Measurements from ENCODE around the gene ACER3. TPM values are rescaled to one million over a fixed set of nuclear protein-coding genes. Genes with fewer than 3 reads are reported as not detected.
"Not testable (repeated sequence)": the region's sequence is repeated elsewhere in the genome, so short reads cannot be mapped to it uniquely, and the experiment has no call there.

ACER3 gene
- total RNA-seq, 2 donors from 2014 or later = 7.0 to 24.7 TPM

- H3K9me3 ChIP-seq = no peaks in the 10 kb centered on the region
- no peak for TF ChIP-seq CTCF (IDR thresholded peaks at IDR 0.05)
- DNase-seq (ENCODE audit: low spot score) (no peak), ATAC-seq (ENCODE audit: insufficient number of reproducible peaks, low FRiP score, low read depth) (no peak)
- no peak overlapping the region for H3K4me3 ChIP-seq
- H3K27ac ChIP-seq = no peak overlapping the region
- peaks cover 3 to 16% of the 10 kb centered on the region in 2 donors for H3K4me1 ChIP-seq (ENCODE audit: control insufficient read depth in 1 of 2, low read depth in 2 of 2)
- H3K27me3 ChIP-seq (replicated peaks; ENCODE audit: insufficient read depth) = no peaks in the 10 kb centered on the region
- H3K36me3 ChIP-seq = no peaks in the 10 kb centered on the region
Measured at GRCh38 chr11:76854709-76855108, 6.0 kb upstream of the ACER3 start.

GRCh38 chr11:76855670-76856069, 5.0 kb upstream of the ACER3 start:
- not testable (repeated sequence) for H3K36me3 ChIP-seq; ATAC-seq (ENCODE audit: insufficient number of reproducible peaks, low FRiP score, low read depth)

GRCh38 chr11:76856106-76856505, 4.6 kb upstream of the ACER3 start:
- peaks cover 0 to 6% of the 10 kb centered on the region in 2 donors for H3K4me1 ChIP-seq (ENCODE audit: control insufficient read depth in 1 of 2, low read depth in 2 of 2)
- no peak overlapping the region for H3K27ac ChIP-seq
- no peaks in the 10 kb centered on the region for H3K9me3 ChIP-seq
- H3K27me3 ChIP-seq (replicated peaks; ENCODE audit: insufficient read depth) = no peaks in the 10 kb centered on the region
- no peak overlapping the region for H3K4me3 ChIP-seq
- ATAC-seq (ENCODE audit: insufficient number of reproducible peaks, low FRiP score, low read depth) (no peak), DNase-seq (ENCODE audit: low spot score) (no peak)
- TF ChIP-seq CTCF (IDR thresholded peaks at IDR 0.05) = no peak
- no peaks in the 10 kb centered on the region for H3K36me3 ChIP-seq

More at GRCh38 chr11:76855670-76856069, 5.0 kb upstream of the ACER3 start:
- not testable (repeated sequence) for H3K4me3 ChIP-seq; H3K27me3 ChIP-seq (replicated peaks; ENCODE audit: insufficient read depth); DNase-seq (ENCODE audit: low spot score); H3K9me3 ChIP-seq; H3K4me1 ChIP-seq (ENCODE audit: control insufficient read depth in 1 of 2, low read depth in 2 of 2); H3K27ac ChIP-seq

- Histone ChIP-seq H3K4me3 (no peak overlapping the region), H3K4me1 (ENCODE audit: control insufficient read depth in 1 of 2, low read depth in 2 of 2) (peaks cover 2 to 6% of the 10 kb centered on the region in 2 donors), H3K9me3 (no peaks in the 10 kb centered on the region), H3K27me3 (replicated peaks; ENCODE audit: insufficient read depth) (no peaks in the 10 kb centered on the region), H3K27ac (no peak overlapping the region), H3K36me3 (no peaks in the 10 kb centered on the region)
- no peak for ATAC-seq (ENCODE audit: insufficient number of reproducible peaks, low FRiP score, low read depth)
- no peak for TF ChIP-seq CTCF (IDR thresholded peaks at IDR 0.05)
- no peak for DNase-seq (ENCODE audit: low spot score)
Measured at GRCh38 chr11:76856571-76856970, 4.1 kb upstream of the ACER3 start.

GRCh38 chr11:76857781-76858410, 2.8 kb upstream of the ACER3 start:
- no peak for DNase-seq (ENCODE audit: low spot score)
- Histone ChIP-seq H3K27me3 (replicated peaks; ENCODE audit: insufficient read depth) (no peaks in the 10 kb centered on the region), H3K4me1 (ENCODE audit: control insufficient read depth in 1 of 2, low read depth in 2 of 2) (peaks cover 3 to 13% of the 10 kb centered on the region in 2 donors), H3K36me3 (no peaks in the 10 kb centered on the region), H3K4me3 (no peak overlapping the region), H3K27ac (no peak overlapping the region), H3K9me3 (no peaks in the 10 kb centered on the region)
- no peak for ATAC-seq (ENCODE audit: insufficient number of reproducible peaks, low FRiP score, low read depth)
- TF ChIP-seq CTCF (IDR thresholded peaks at IDR 0.05) = no peak
